Neural cell (in vitro differentiated cells): Measurements from ENCODE around the gene MMS19. TPM values are rescaled to one million over a fixed set of nuclear protein-coding genes. Genes with fewer than 3 reads are reported as not detected.

Source experiments
- H2AFZ ChIP-seq: fragments of 200-600, 300-800 bp; sonication (generic), shearing (Covaris generic); 2 replicates; pipeline ENCODE4 v1.6.0; 2014; ENCODE audit warnings: low read depth, mild to moderate bottlenecking, antibody characterized with exemption, low read length, moderate library complexity
- H3F3A ChIP-seq: fragments of 200-600 bp; shearing (Covaris generic); 2 replicates; pipeline ENCODE4 v1.6.1; 2016; ENCODE audit warnings: mild to moderate bottlenecking, moderate library complexity, mixed read lengths, antibody characterized with exemption, low read length; ENCODE audit not compliant: insufficient read depth, poor library complexity, severe bottlenecking
- H3K27ac ChIP-seq: fragments of 200-600, 300-800 bp; sonication (generic), shearing (Covaris generic); 2 replicates; pipeline ENCODE4 v1.5.1; 2014; ENCODE audit warnings: mild to moderate bottlenecking, low read length, moderate library complexity
- H3K27me3 ChIP-seq: fragments of 300-800, 200-600 bp; sonication (generic), shearing (Covaris generic); 2 replicates; pipeline ENCODE4 v1.6.0; 2014; ENCODE audit warnings: mild to moderate bottlenecking, low read depth, low read length, moderate library complexity; ENCODE audit not compliant: insufficient read depth
- H3K36me3 ChIP-seq: fragments of 300-800, 200-600 bp; sonication (generic), shearing (Covaris generic); 2 replicates; pipeline ENCODE4 v1.5.1; 2014; ENCODE audit warnings: mild to moderate bottlenecking, antibody characterized with exemption, low read length, moderate library complexity; ENCODE audit not compliant: insufficient read depth
- H3K4me2 ChIP-seq: fragments of 300-800, 200-600 bp; sonication (generic), shearing (Covaris generic); 2 replicates; pipeline ENCODE4 v1.6.0; 2014; ENCODE audit warnings: mild to moderate bottlenecking, low read length
- H3K4me3 ChIP-seq: fragments of 300-800, 200-600 bp; sonication (generic), shearing (Covaris generic); 2 replicates; pipeline ENCODE4 v1.5.1; 2014; ENCODE audit warnings: mild to moderate bottlenecking, low read length, moderate library complexity
- H3K79me2 ChIP-seq: fragments of 200-600 bp; shearing (Covaris generic); replicated peaks from 2 replicates; pipeline ENCODE4 v1.6.0; 2014; ENCODE audit warnings: mild to moderate bottlenecking, low read length, moderate library complexity; ENCODE audit not compliant: insufficient read depth
- H3K9ac ChIP-seq: fragments of 300-800, 200-600 bp; sonication (generic), shearing (Covaris generic); 2 replicates; pipeline ENCODE4 v1.6.1; 2016; ENCODE audit warnings: mild to moderate bottlenecking, low read length, mixed read lengths
- H3K9me2 ChIP-seq: fragments of 200-600 bp; shearing (Covaris generic); 2 replicates; pipeline ENCODE4 v1.6.1; 2016; ENCODE audit warnings: mild to moderate bottlenecking, low read length, mixed read lengths; ENCODE audit not compliant: insufficient read depth
- H3K9me3 ChIP-seq: fragments of 200-600, 300-800 bp; sonication (generic), shearing (Covaris generic); 2 replicates; pipeline ENCODE4 v1.6.1; 2016; ENCODE audit warnings: mild to moderate bottlenecking, mixed run types, low read length, moderate library complexity, mixed read lengths
- H4K20me1 ChIP-seq: fragments of 200-600 bp; shearing (Covaris generic); 2 replicates; pipeline ENCODE4 v1.6.1; 2016; ENCODE audit warnings: mild to moderate bottlenecking, mixed run types; ENCODE audit not compliant: insufficient read depth
- EP300 ChIP-seq: fragments of 450-650 bp; conservative IDR thresholded peaks from 2 replicates; pipeline ENCODE4 v1.6.1; 2014; ENCODE audit warnings: antibody characterized with exemption, mild to moderate bottlenecking, moderate library complexity; ENCODE audit not compliant: poor library complexity, severe bottlenecking
- EZH2 ChIP-seq: fragments of 200-600, 300-800 bp; shearing (Covaris generic), sonication (generic); IDR thresholded peaks from 2 replicates; pipeline ENCODE4 v1.6.1; 2014; ENCODE audit warnings: antibody characterized with exemption, low read length, borderline replicate concordance, mild to moderate bottlenecking; ENCODE audit not compliant: insufficient read depth, poor library complexity, severe bottlenecking
- MXI1 ChIP-seq: fragments of 450-650 bp; conservative IDR thresholded peaks from 2 replicates; pipeline ENCODE4 v1.6.1; 2014; ENCODE audit warnings: antibody characterized with exemption, mild to moderate bottlenecking; ENCODE audit not compliant: poor library complexity, severe bottlenecking
- POLR2AphosphoS5 ChIP-seq: IDR thresholded peaks from 2 replicates; pipeline ENCODE4 v1.6.1; 2012
- RAD21 ChIP-seq: fragments of 450-650 bp; conservative IDR thresholded peaks from 2 replicates; pipeline ENCODE4 v1.6.1; 2014; ENCODE audit warnings: antibody characterized with exemption, mild to moderate bottlenecking, moderate library complexity
- SMC3 ChIP-seq: fragments of 450-650 bp; conservative IDR thresholded peaks from 2 replicates; pipeline ENCODE4 v1.6.1; 2014; ENCODE audit warnings: antibody characterized with exemption, mild to moderate bottlenecking, moderate library complexity; ENCODE audit not compliant: poor library complexity
- TAF1 ChIP-seq: IDR thresholded peaks from 2 replicates; pipeline ENCODE4 v1.6.1; 2012; ENCODE audit warnings: low read depth
- polyA plus RNA-seq: library from polyadenylated mRNA; depleted of rRNA; stranded (reverse); fragments of >200 nt; gene quantifications from 2 replicates; pipeline ENCODE4 v1.2.3, GENCODE V29; 2014
- TF ChIP-seq, protein P1 (sequence below): IDR thresholded peaks from 2 replicates; pipeline ENCODE4 v1.6.1; 2012; ENCODE audit warnings: borderline replicate concordance
- TF ChIP-seq, protein P2 (sequence below): fragments of 450-650 bp; IDR thresholded peaks from 2 replicates; pipeline ENCODE4 v1.5.1; 2014; ENCODE audit warnings: antibody characterized with exemption, mild to moderate bottlenecking, moderate library complexity; ENCODE audit not compliant: poor library complexity, severe bottlenecking

MMS19 gene
- polyA plus RNA-seq, 1 donor from 2014 or later = 54.1 TPM

DNA sequence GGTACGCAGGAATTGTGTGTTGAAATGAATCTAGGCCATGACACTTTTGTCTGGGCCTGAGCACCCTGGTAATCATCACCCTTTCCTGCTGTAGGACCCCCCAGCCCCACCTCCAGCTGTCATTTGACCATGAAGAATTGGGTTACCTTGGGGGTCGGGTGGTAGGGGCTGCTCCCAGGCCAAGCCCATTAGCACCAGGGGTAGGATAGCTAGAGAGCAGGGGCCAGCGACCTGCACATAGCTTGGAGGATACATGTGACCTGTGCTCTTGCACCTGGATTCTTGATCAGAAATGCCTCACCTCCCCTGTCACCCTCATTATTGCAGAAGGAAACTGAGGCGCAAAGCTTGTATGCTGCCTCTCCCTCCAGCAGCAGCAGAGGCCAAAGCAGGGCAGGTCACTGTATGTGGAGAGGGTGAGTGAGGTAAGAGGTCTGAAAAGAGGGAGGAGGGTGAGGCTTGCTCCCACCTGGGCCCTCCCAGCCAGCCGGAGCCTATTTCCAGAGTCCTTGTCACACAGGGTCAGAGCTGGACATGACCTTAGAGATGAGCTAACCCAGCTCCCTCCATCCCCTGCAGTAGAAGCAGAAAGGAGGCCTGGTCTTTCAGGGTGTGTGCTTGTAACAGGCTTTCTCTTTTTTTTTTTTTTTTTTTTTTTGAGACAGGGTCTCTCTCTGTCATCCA, 39.1 kb upstream of the MMS19 start:
- H3K36me3 ChIP-seq = no peaks in the 10 kb centered on the region
- no peak overlapping the region for H3K9ac ChIP-seq
- no peak overlapping the region for H3K27ac ChIP-seq
- H3K4me2 ChIP-seq = no peak overlapping the region
- H3K27me3 ChIP-seq = no peaks in the 10 kb centered on the region
- no peaks in the 10 kb centered on the region for H3K9me2 ChIP-seq
- TF ChIP-seq, protein P1, sequence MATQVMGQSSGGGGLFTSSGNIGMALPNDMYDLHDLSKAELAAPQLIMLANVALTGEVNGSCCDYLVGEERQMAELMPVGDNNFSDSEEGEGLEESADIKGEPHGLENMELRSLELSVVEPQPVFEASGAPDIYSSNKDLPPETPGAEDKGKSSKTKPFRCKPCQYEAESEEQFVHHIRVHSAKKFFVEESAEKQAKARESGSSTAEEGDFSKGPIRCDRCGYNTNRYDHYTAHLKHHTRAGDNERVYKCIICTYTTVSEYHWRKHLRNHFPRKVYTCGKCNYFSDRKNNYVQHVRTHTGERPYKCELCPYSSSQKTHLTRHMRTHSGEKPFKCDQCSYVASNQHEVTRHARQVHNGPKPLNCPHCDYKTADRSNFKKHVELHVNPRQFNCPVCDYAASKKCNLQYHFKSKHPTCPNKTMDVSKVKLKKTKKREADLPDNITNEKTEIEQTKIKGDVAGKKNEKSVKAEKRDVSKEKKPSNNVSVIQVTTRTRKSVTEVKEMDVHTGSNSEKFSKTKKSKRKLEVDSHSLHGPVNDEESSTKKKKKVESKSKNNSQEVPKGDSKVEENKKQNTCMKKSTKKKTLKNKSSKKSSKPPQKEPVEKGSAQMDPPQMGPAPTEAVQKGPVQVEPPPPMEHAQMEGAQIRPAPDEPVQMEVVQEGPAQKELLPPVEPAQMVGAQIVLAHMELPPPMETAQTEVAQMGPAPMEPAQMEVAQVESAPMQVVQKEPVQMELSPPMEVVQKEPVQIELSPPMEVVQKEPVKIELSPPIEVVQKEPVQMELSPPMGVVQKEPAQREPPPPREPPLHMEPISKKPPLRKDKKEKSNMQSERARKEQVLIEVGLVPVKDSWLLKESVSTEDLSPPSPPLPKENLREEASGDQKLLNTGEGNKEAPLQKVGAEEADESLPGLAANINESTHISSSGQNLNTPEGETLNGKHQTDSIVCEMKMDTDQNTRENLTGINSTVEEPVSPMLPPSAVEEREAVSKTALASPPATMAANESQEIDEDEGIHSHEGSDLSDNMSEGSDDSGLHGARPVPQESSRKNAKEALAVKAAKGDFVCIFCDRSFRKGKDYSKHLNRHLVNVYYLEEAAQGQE = no peak
- TF ChIP-seq EP300 (no peak), SMC3 (no peak), POLR2AphosphoS5 (no peak), EZH2 (no peak), RAD21 (no peak), MXI1 (no peak), TAF1 (no peak)
- TF ChIP-seq, protein P2, sequence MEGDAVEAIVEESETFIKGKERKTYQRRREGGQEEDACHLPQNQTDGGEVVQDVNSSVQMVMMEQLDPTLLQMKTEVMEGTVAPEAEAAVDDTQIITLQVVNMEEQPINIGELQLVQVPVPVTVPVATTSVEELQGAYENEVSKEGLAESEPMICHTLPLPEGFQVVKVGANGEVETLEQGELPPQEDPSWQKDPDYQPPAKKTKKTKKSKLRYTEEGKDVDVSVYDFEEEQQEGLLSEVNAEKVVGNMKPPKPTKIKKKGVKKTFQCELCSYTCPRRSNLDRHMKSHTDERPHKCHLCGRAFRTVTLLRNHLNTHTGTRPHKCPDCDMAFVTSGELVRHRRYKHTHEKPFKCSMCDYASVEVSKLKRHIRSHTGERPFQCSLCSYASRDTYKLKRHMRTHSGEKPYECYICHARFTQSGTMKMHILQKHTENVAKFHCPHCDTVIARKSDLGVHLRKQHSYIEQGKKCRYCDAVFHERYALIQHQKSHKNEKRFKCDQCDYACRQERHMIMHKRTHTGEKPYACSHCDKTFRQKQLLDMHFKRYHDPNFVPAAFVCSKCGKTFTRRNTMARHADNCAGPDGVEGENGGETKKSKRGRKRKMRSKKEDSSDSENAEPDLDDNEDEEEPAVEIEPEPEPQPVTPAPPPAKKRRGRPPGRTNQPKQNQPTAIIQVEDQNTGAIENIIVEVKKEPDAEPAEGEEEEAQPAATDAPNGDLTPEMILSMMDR = no peak
- no peak overlapping the region for H3K4me3 ChIP-seq
- no peaks in the 10 kb centered on the region for H4K20me1 ChIP-seq
- no peak overlapping the region for H2AFZ ChIP-seq
- H3F3A ChIP-seq = no peaks in the 10 kb centered on the region
- H3K79me2 ChIP-seq = no peaks in the 10 kb centered on the region
- no peaks in the 10 kb centered on the region for H3K9me3 ChIP-seq

DNA sequence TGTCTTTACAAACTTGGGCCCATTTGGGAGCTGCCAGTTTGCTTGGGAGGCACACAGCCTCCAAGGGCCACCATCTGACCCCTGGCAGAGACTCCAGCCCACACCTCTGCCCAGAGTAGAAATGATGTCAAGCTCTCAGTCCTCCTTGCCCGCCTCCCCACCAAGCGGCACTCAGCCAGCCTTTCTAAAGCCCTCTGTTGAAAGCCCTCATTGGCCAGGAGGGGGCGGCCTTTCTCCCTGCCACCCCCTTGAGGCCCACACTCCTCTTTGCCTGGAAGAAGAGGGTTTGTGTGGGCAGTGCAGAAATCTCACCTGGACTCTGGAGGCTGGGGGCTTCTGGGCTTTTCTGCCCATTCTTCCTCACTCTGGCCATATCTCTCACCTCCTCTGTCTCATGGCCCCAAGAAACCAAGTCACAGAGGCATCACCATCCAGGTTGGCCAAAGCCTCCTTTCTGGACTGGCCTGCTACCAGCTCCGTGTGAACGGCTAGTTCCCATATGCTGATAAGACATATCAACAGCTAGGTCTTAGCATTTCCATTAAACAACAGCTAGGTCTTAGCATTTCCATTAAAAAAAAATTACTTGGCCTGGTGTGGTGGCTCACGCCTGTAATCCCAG, 36.6 kb upstream of the MMS19 start:
- no peak overlapping the region for H3K4me3 ChIP-seq
- no peak overlapping the region for H2AFZ ChIP-seq
- no peak for TF ChIP-seq MXI1
- no peak for TF ChIP-seq POLR2AphosphoS5
- TF ChIP-seq, protein P1 = no peak
- no peak for TF ChIP-seq EP300
- TF ChIP-seq TAF1 = no peak
- TF ChIP-seq RAD21 = no peak
- TF ChIP-seq EZH2 = no peak
- TF ChIP-seq, protein P2 = no peak
- TF ChIP-seq SMC3 = no peak
- H3K9me3 ChIP-seq = no peaks in the 10 kb centered on the region
- H3K4me2 ChIP-seq = no peak overlapping the region
- no peak overlapping the region for H3K27ac ChIP-seq
- no peaks in the 10 kb centered on the region for H3K27me3 ChIP-seq
- no peaks in the 10 kb centered on the region for H3K79me2 ChIP-seq
- H4K20me1 ChIP-seq = no peaks in the 10 kb centered on the region
- H3F3A ChIP-seq = no peaks in the 10 kb centered on the region
- H3K9me2 ChIP-seq = no peaks in the 10 kb centered on the region
- H3K9ac ChIP-seq = no peak overlapping the region
- no peaks in the 10 kb centered on the region for H3K36me3 ChIP-seq
